NCI-H82 (cell line): ENCODE measurements around the gene COL20A1.

ENCODE experiments used
- DNase-seq: peaks from one replicate; lab custom pipeline; 2025; lab: John Stamatoyannopoulos, UW

The COL20A1 gene

GRCh38 chr20:63320616-63321147 is 27.7 kb downstream of the COL20A1 start:
- no peak for DNase-seq

GRCh38 chr20:63321148-63321831 is 28.3 kb downstream of the COL20A1 start:
- DNase-seq = no peak

- peak; percentile 67 for DNase-seq
Observed at GRCh38 chr20:63322146-63322932, 29.4 kb downstream of the COL20A1 start.

GRCh38 chr20:63322933-63323273 is 29.9 kb downstream of the COL20A1 start:
- no peak for DNase-seq

GRCh38 chr20:63323357-63323981 is 30.5 kb downstream of the COL20A1 start:
- DNase-seq = peak; percentile 35

- DNase-seq = no peak
Observed at GRCh38 chr20:63325021-63325471, 32.1 kb downstream of the COL20A1 start.

- no peak for DNase-seq
Observed at GRCh38 chr20:63325554-63326313, 32.7 kb downstream of the COL20A1 start.

- no peak for DNase-seq
Observed at GRCh38 chr20:63326314-63327230, 33.6 kb downstream of the COL20A1 start.

- DNase-seq = no peak
Observed at GRCh38 chr20:63327231-63327745, 34.3 kb downstream of the COL20A1 start.

- no peak for DNase-seq
Observed at GRCh38 chr20:63328026-63328700, 35.2 kb downstream of the COL20A1 start.

GRCh38 chr20:63328718-63329275 is 35.8 kb downstream of the COL20A1 start:
- DNase-seq = no peak

- DNase-seq = no peak
Observed at GRCh38 chr20:63329331-63330083, 36.5 kb downstream of the COL20A1 start.

GRCh38 chr20:63330084-63330760 is 37.2 kb downstream of the COL20A1 start:
- no peak for DNase-seq

- peak; percentile 84 for DNase-seq
Observed at GRCh38 chr20:63330940-63331339, 38.0 kb downstream of the COL20A1 start.

GRCh38 chr20:63331741-63332400 is 38.9 kb downstream of the COL20A1 start:
- DNase-seq = no peak

GRCh38 chr20:63332488-63333240 is 39.7 kb downstream of the COL20A1 start:
- DNase-seq = no peak

GRCh38 chr20:63333241-63333836 is 40.4 kb downstream of the COL20A1 start:
- no peak for DNase-seq
